WI38 (cell line): ENCODE measurements around the gene LUZP2.

Experiments
- H3K4me3 ChIP-seq: 2 replicates; pipeline ENCODE4 v1.5.1; 2011; ENCODE audit warnings: low read depth, mild to moderate bottlenecking, control low read depth, low read length
- TF ChIP-seq, protein P1 (sequence below): IDR thresholded peaks from 2 replicates; pipeline ENCODE4 v1.5.1; 2012; ENCODE audit warnings: low read depth, mild to moderate bottlenecking, control low read depth, low read length

The LUZP2 gene

DNA sequence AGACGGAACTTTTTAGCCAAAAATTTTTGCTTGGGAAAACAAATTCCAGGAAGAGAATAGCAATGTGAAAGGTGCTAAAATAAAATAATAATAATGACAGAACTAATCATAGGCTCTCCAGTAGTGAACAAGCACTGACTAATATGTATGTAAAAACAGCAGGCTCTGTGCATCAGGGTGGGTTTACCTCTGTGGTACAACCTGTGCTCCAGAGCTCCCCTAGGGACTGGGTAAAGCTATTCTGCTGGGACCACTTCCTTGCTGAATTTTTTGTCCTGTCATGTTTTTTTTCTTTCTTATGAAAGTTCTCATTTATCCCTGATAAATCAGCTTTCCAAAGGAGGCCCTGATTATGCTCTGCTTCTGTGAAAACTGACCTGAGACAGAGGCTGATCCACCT, 18.8 kb downstream of the LUZP2 start:
- H3K4me3 ChIP-seq, result no peak overlapping the region
- TF ChIP-seq, protein P1, sequence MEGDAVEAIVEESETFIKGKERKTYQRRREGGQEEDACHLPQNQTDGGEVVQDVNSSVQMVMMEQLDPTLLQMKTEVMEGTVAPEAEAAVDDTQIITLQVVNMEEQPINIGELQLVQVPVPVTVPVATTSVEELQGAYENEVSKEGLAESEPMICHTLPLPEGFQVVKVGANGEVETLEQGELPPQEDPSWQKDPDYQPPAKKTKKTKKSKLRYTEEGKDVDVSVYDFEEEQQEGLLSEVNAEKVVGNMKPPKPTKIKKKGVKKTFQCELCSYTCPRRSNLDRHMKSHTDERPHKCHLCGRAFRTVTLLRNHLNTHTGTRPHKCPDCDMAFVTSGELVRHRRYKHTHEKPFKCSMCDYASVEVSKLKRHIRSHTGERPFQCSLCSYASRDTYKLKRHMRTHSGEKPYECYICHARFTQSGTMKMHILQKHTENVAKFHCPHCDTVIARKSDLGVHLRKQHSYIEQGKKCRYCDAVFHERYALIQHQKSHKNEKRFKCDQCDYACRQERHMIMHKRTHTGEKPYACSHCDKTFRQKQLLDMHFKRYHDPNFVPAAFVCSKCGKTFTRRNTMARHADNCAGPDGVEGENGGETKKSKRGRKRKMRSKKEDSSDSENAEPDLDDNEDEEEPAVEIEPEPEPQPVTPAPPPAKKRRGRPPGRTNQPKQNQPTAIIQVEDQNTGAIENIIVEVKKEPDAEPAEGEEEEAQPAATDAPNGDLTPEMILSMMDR, result no peak

DNA sequence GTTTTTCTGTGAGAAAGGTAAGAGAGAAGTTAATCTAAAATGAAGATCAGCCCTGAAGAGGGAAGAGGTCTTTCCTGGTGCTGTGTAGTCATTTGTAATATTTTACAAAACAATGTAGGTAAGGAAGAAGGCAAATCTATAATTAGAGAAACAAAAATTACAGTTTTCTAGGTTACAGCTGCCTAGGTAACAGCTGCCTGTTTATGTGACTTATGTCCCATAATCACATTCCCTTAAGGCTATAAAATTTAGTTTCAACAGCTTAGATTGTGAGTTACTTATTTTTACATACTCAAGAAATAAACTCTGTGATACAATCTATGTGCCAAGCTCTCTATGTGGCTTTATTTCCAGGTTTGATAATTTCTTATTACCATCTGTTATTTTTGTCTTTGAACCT, 19.8 kb downstream of the LUZP2 start:
- TF ChIP-seq, protein P1, result no peak
- H3K4me3 ChIP-seq, result no peak overlapping the region

DNA sequence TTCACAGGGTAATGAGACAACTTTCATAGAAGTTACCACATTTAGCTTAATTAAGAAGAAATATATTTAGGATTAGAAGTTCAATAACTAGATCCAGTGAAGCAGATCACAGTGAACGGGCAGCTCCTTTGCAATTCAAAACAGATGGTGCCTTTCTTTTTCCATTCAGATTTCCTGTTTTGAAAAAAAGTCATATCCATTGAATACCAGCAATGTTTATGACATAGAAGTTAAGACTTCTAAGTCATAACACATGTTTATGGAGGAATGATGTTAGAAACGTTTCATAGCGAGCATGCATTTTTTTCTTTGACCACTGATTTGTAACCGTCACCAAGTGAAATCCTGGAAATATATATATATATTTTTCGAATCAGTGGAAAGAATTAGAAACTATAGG, 24.7 kb downstream of the LUZP2 start:
- TF ChIP-seq, protein P1, result no peak
- no peak overlapping the region for H3K4me3 ChIP-seq

DNA sequence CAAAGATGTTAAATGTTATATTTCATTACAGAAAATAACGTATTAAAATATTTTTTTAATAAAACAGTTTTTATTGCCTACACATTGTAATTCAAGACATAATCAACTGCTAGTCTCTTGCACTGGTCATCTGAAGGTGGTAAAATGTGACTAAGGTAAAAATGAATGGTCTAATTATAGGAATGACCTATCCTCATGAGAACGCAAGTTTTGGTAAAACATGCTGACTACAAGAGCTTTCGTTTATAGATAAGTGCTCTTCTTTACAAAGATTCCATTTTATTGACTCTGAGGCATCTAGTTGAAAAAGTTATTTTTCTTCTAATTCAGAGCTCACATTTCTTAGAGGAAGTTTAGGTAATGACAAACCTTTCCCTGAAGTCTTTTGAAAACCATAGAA, 27.3 kb downstream of the LUZP2 start:
- TF ChIP-seq, protein P1, result no peak
- H3K4me3 ChIP-seq, result no peak overlapping the region

DNA sequence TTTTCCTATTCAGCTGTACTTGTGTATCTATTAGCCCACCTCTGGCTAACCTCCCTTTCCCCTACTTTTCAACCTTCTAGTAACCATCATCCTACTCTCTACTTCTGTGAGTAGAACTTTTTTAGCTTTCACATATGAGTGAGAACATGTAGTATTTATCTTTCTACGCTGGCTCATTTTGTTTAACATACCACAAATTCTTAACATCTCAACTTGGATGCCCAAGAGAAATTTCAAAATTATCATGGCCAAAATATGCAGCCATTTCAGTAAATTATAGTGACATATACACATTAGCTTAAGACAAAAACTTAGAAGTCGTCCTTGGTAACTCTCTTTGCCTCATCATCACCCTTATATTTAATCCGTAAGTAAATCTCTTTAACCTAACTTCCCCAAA, 34.7 kb downstream of the LUZP2 start:
- TF ChIP-seq, protein P1, result no peak

DNA sequence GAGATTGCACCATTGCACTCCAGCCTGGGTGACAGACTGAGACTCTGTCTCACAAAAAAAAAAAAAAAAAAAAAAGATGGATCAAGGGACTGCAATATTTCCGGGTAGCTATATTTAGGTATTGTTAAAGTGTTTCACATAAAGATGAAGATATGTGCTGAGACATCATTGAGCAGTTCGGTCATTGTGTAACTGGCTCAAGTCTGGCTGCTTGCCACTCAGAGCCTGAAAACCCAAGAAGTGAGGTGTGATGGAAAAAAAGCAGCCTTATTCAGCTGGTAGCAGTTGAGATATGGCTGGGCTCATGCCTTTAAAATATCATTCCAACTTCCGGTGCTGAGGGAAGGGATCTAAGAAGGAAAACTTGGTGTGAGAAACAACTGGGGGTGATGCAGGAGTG, 46.9 kb downstream of the LUZP2 start:
- no peak overlapping the region for H3K4me3 ChIP-seq
- TF ChIP-seq, protein P1, result no peak

More for the DNA sequence above, 34.7 kb downstream of the LUZP2 start:
- H3K4me3 ChIP-seq, result no peak overlapping the region

DNA sequence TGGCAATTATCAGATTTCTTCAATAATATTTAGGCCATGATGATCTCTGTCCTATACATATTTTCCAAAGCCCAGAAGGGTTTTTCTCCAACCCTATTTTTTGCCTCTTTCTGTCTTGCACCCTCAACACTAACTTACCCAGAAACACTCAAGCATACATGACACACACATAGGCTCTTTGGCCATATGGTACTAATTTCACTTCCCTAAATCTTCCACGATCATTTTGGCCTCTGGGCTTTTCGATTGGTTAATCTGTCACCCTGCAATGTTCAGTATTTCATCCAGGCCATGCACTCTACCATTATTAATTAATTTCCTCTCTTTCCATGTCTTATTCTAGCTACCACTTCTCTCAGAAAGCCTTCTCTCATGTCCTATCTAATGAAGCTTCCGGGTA, 59.8 kb downstream of the LUZP2 start:
- TF ChIP-seq, protein P1, result no peak
- no peak overlapping the region for H3K4me3 ChIP-seq
